DOHH2 (cell line): ENCODE measurements around the gene FAM107B.

Source experiments
- H3F3A ChIP-seq: fragments of 200-600 bp; sonication (generic), shearing (Covaris generic); 2 replicates; pipeline ENCODE4 v1.6.0; 2016; ENCODE audit warnings: antibody characterized with exemption, mild to moderate bottlenecking; ENCODE audit not compliant: control insufficient read depth, insufficient read depth
- H3K27ac ChIP-seq: fragments of 200-600 bp; sonication (generic); 2 replicates; pipeline ENCODE4 v1.5.1; 2014; ENCODE audit warnings: low read depth, mild to moderate bottlenecking, low read length, moderate library complexity
- H3K27me3 ChIP-seq: fragments of 200-600 bp; sonication (generic); 2 replicates; pipeline ENCODE4 v1.6.1; 2014; ENCODE audit warnings: mild to moderate bottlenecking, low read length, mixed read lengths; ENCODE audit not compliant: control insufficient read depth
- H3K36me3 ChIP-seq: fragments of 200-600 bp; sonication (generic); 2 replicates; pipeline ENCODE4 v1.6.1; 2014; ENCODE audit warnings: mild to moderate bottlenecking, low read length, moderate library complexity, mixed read lengths; ENCODE audit not compliant: control insufficient read depth
- H3K4me1 ChIP-seq: fragments of 200-600 bp; sonication (generic); 2 replicates; pipeline ENCODE4 v1.6.1; 2014; ENCODE audit warnings: mild to moderate bottlenecking, low read length, mixed read lengths; ENCODE audit not compliant: control insufficient read depth
- H3K4me2 ChIP-seq: fragments of 200-600 bp; sonication (generic); 2 replicates; pipeline ENCODE4 v1.6.0; 2014; ENCODE audit warnings: mild to moderate bottlenecking, low read length, moderate library complexity
- H3K4me3 ChIP-seq: fragments of 200-600 bp; sonication (generic); 2 replicates; pipeline ENCODE4 v1.5.1; 2014; ENCODE audit warnings: mild to moderate bottlenecking, low read length, mixed read lengths
- H3K79me2 ChIP-seq: fragments of 200-600 bp; sonication (generic); 2 replicates; pipeline ENCODE4 v1.6.1; 2014; ENCODE audit warnings: mild to moderate bottlenecking, low read length, mixed read lengths; ENCODE audit not compliant: control insufficient read depth
- H3K9me2 ChIP-seq: fragments of 200-600 bp; sonication (generic); replicated peaks from 2 replicates; pipeline ENCODE4 v1.6.1; 2014; ENCODE audit warnings: mild to moderate bottlenecking, low read length, mixed read lengths; ENCODE audit not compliant: control insufficient read depth
- H3K9me3 ChIP-seq: fragments of 200-600 bp; sonication (generic); 2 replicates; pipeline ENCODE4 v1.6.1; 2014; ENCODE audit warnings: antibody characterized with exemption, low read length, mixed read lengths; ENCODE audit not compliant: control insufficient read depth, insufficient read depth
- H4K20me1 ChIP-seq: fragments of 200-600 bp; sonication (generic); 2 replicates; pipeline ENCODE4 v1.6.0; 2014; ENCODE audit warnings: low read depth, mild to moderate bottlenecking, antibody characterized with exemption, low read length, moderate library complexity; ENCODE audit not compliant: control insufficient read depth, insufficient read depth
- CTCF ChIP-seq: fragments of 200-600 bp; sonication (generic); IDR thresholded peaks from one replicate; pipeline ENCODE4 v1.5.1; 2014; ENCODE audit warnings: antibody characterized with exemption, mild to moderate bottlenecking, low read depth, low read length; ENCODE audit not compliant: poor library complexity, severe bottlenecking
- EZH2phosphoT487 ChIP-seq: fragments of 200-600 bp; sonication (generic); IDR thresholded peaks from 2 replicates; pipeline ENCODE4 v1.6.1; 2017; ENCODE audit warnings: borderline replicate concordance, mild to moderate bottlenecking, antibody characterized with exemption, low read length, moderate library complexity, mixed read lengths

FAM107B gene

GRCh38 chr10:14652816-14653215 is 121.9 kb downstream of the FAM107B start:
- peak overlapping the region; percentile 76 for H3K4me2 ChIP-seq
- TF ChIP-seq CTCF, result no peak
- no peak for TF ChIP-seq EZH2phosphoT487
- no peaks in the 10 kb centered on the region for H3K9me2 ChIP-seq
- peak overlapping the region; percentile 97; the same call in 1 of the 2 replicates for H3K27ac ChIP-seq
- peaks cover 31% of the 10 kb centered on the region for H3F3A ChIP-seq
- H3K4me1 ChIP-seq, result peaks cover 88% of the 10 kb centered on the region
- H3K4me3 ChIP-seq, result no peak overlapping the region
- peaks cover 9% of the 10 kb centered on the region; the same call in 1 of the 2 replicates for H3K79me2 ChIP-seq
- H4K20me1 ChIP-seq, result no peaks in the 10 kb centered on the region
- H3K36me3 ChIP-seq, result no peaks in the 10 kb centered on the region
- H3K9me3 ChIP-seq, result no peaks in the 10 kb centered on the region
- H3K27me3 ChIP-seq, result no peaks in the 10 kb centered on the region

GRCh38 chr10:14652067-14652466 is 122.6 kb downstream of the FAM107B start:
- Histone ChIP-seq H3K27me3 (no peaks in the 10 kb centered on the region), H4K20me1 (no peaks in the 10 kb centered on the region), H3K79me2 (peaks cover 12% of the 10 kb centered on the region; the same call in 1 of the 2 replicates), H3K36me3 (no peaks in the 10 kb centered on the region), H3K4me1 (peaks cover 88% of the 10 kb centered on the region), H3K4me2 (no peak overlapping the region), H3K9me3 (no peaks in the 10 kb centered on the region), H3K9me2 (no peaks in the 10 kb centered on the region), H3F3A (peaks cover 26% of the 10 kb centered on the region), H3K4me3 (no peak overlapping the region), H3K27ac (no peak overlapping the region)
- TF ChIP-seq CTCF, result no peak
- no peak for TF ChIP-seq EZH2phosphoT487

GRCh38 chr10:14649739-14650138 is 125.0 kb downstream of the FAM107B start:
- Histone ChIP-seq H3K27ac (peak overlapping the region; percentile 89), H4K20me1 (no peaks in the 10 kb centered on the region), H3K4me3 (0 out of 2 replicates have a peak overlapping the region, but pooled peaks have one; percentile 72), H3F3A (peaks cover 30% of the 10 kb centered on the region), H3K27me3 (no peaks in the 10 kb centered on the region), H3K4me1 (peaks cover 88% of the 10 kb centered on the region), H3K79me2 (peaks cover 6% of the 10 kb centered on the region; the same call in 1 of the 2 replicates), H3K9me3 (no peaks in the 10 kb centered on the region), H3K4me2 (peak overlapping the region; percentile 93), H3K36me3 (no peaks in the 10 kb centered on the region), H3K9me2 (no peaks in the 10 kb centered on the region)
- no peak for TF ChIP-seq CTCF
- no peak for TF ChIP-seq EZH2phosphoT487
